Transverse colon (tissue), 4 donors: ENCODE measurements around the gene MGAT5. TPM values are rescaled to one million over a fixed set of nuclear protein-coding genes. Genes with fewer than 3 reads are reported as not detected.

ENCODE experiments used
- DNase-seq: peaks from one replicate; pipeline ENCODE4 v3.0.0-alpha.2; 2019
- H3K27ac ChIP-seq, 4 donors: fragments of 200-600 bp; sonication (generic); 2 replicates each; pipeline ENCODE4 v1.5.1; 2016 to 2018; ENCODE audit warnings: inconsistent platforms in 4 of 4
- H3K27me3 ChIP-seq: fragments of 200-600 bp; sonication (generic); 2 replicates; pipeline ENCODE4 v1.5.1; 2017; ENCODE audit warnings: inconsistent platforms
- H3K36me3 ChIP-seq, 4 donors: fragments of 200-600 bp; sonication (generic); 2 replicates each; pipeline ENCODE4 v1.5.1; 2017 to 2019; ENCODE audit warnings: inconsistent platforms in 4 of 4
- H3K4me1 ChIP-seq, 4 donors: fragments of 200-600 bp; sonication (generic); 2 replicates each; pipeline ENCODE4 v1.5.1; 2017 to 2020; ENCODE audit warnings: inconsistent platforms in 4 of 4
- H3K4me3 ChIP-seq, 4 donors: fragments of 200-600 bp; sonication (generic); 1 replicate in 1 of 4; 2 replicates in 3 of 4; pipeline versions ENCODE4 v1.5.1 to v1.6.1; 2017 to 2019; ENCODE audit warnings: inconsistent platforms in 4 of 4
- H3K9me3 ChIP-seq, 2 donors: fragments of 200-600 bp; sonication (generic); 2 replicates each; pipeline ENCODE4 v1.5.1; 2017 to 2019; ENCODE audit warnings: inconsistent platforms in 2 of 2
- CTCF ChIP-seq, 5 experiments: fragments of 200-600 bp in 3 of 5; fragments of 450-650 bp in 2 of 5; sonication (generic) in 3 of 5; IDR thresholded peaks; 1 replicate in 2 of 5; 2 replicates in 3 of 5; pipeline ENCODE4 v1.5.1; 2016 to 2017; ENCODE audit warnings: antibody characterized with exemption in 5 of 5, inconsistent platforms in 3 of 5, mild to moderate bottlenecking in 2 of 5, moderate library complexity in 1 of 5
- EP300 ChIP-seq: sonication (generic); formaldehyde crosslinking; IDR thresholded peaks from one replicate; pipeline ENCODE4 v1.6.1; 2017; ENCODE audit warnings: antibody characterized with exemption, low read depth
- POLR2A ChIP-seq: fragments of 450-650 bp; IDR thresholded peaks from one replicate; pipeline ENCODE4 v1.6.1; 2016; ENCODE audit warnings: antibody characterized with exemption, mild to moderate bottlenecking, moderate library complexity
- POLR2AphosphoS5 ChIP-seq, 3 donors: sonication (generic); formaldehyde crosslinking; IDR thresholded peaks; one replicate each; pipeline ENCODE4 v1.6.1; 2016; ENCODE audit warnings: antibody characterized with exemption in 3 of 3
- WGBS, 2 donors: methylation state at CpG; one replicate each; pipeline ENCODE4 v1.1.5; 2018; ENCODE audit warnings: low coverage in 1 of 2; 5-methylcytosine and 5-hydroxymethylcytosine counted together
- in situ Hi-C, 4 donors: fragments of 200-750 bp; cut with MboI; loops; one replicate each; pipeline versions ENCODE4 v1.15.0 to v1.15.1; 2017; ENCODE audit warnings: low sequenced_read_pairs in 3 of 4, low pct_ligation_motif_present in 1 of 4, low pct_unique_long_range_greater_than_20kb in 1 of 4
- intact Hi-C: fragments of 100-400 bp; cut with DNase I; formaldehyde crosslinking; loops from one replicate; pipeline ENCODE4 v1.15.1; 2023; ENCODE audit warnings: low total_unique reads
- total RNA-seq, 4 donors: library from RNA; depleted of rRNA; stranded (reverse); fragments of >200 nt; gene quantifications; one replicate each; pipeline ENCODE4 v1.1.0, GENCODE V29; 2016

The MGAT5 gene
- total RNA-seq, 4 donors from 2014 or later: 23.6 to 67.6 (median 55.2) TPM

- no peaks in the 10 kb centered on the region for H3K4me1 ChIP-seq
- intact Hi-C loops (no loop called here), in situ Hi-C loops (loop anchor here in 1 of 4 donors (25.0 kb wide), 1 partner anchor 546 kb away; no protein-coding TSS in a partner anchor)
- H3K27me3 ChIP-seq: no peaks in the 10 kb centered on the region
- no peak overlapping the region for H3K27ac ChIP-seq
- WGBS, 2 donors: 89 to 100% methylated on average over 3 to 7 of the region's 7 CpGs
- TF ChIP-seq POLR2AphosphoS5 (IDR thresholded peaks at IDR 0.05) (no peak), POLR2A (no peak), EP300 (no peak), CTCF (IDR thresholded peaks at IDR 0.05) (no peak)
- no peak overlapping the region for H3K4me3 ChIP-seq
- DNase-seq: no peak
- peaks cover 0 to 11% (median 4%) of the 10 kb centered on the region in 4 donors for H3K36me3 ChIP-seq
- H3K9me3 ChIP-seq: no peaks in the 10 kb centered on the region
Measured at GRCh38 chr2:134433469-134433868, 179.6 kb downstream of the MGAT5 start.

GRCh38 chr2:134433979-134434378 lies 180.1 kb downstream of the MGAT5 start:
- Histone ChIP-seq H3K9me3 (no peaks in the 10 kb centered on the region), H3K27ac (no peak overlapping the region), H3K4me1 (no peaks in the 10 kb centered on the region), H3K36me3 (peaks cover 0 to 11% (median 3%) of the 10 kb centered on the region in 4 donors), H3K27me3 (no peaks in the 10 kb centered on the region), H3K4me3 (no peak overlapping the region)
- 94 to 95% methylated on average over 2 to 6 of the region's 6 CpGs for WGBS, 2 donors
- intact Hi-C loops (no loop called here), in situ Hi-C loops (loop anchor here in 1 of 4 donors (25.0 kb wide), 1 partner anchor 547 kb away; no protein-coding TSS in a partner anchor)
- no peak for TF ChIP-seq EP300
- no peak for TF ChIP-seq POLR2A
- no peak for TF ChIP-seq POLR2AphosphoS5 (IDR thresholded peaks at IDR 0.05)
- TF ChIP-seq CTCF (IDR thresholded peaks at IDR 0.05): no peak
- DNase-seq: no peak

GRCh38 chr2:134435505-134435904 lies 181.6 kb downstream of the MGAT5 start:
- WGBS, 2 donors: 93 to 98% methylated on average over 3 to 4 of the region's 4 CpGs
- in situ Hi-C loops: loop anchor here in 1 of 4 donors (25.0 kb wide), 1 partner anchor 548 kb away; no protein-coding TSS in a partner anchor
- no peaks in the 10 kb centered on the region for H3K4me1 ChIP-seq
- no peak overlapping the region for H3K27ac ChIP-seq
- no peak overlapping the region for H3K4me3 ChIP-seq
- intact Hi-C loops: no loop called here
- H3K9me3 ChIP-seq: no peaks in the 10 kb centered on the region
- peaks cover 0 to 11% (median 0%) of the 10 kb centered on the region in 4 donors for H3K36me3 ChIP-seq
- H3K27me3 ChIP-seq: no peaks in the 10 kb centered on the region
- no peak for DNase-seq
- TF ChIP-seq EP300 (no peak), POLR2AphosphoS5 (IDR thresholded peaks at IDR 0.05) (no peak), CTCF (IDR thresholded peaks at IDR 0.05) (no peak), POLR2A (no peak)

- Histone ChIP-seq H3K4me1 (no peaks in the 10 kb centered on the region), H3K4me3 (no peak overlapping the region), H3K9me3 (no peaks in the 10 kb centered on the region), H3K36me3 (peaks cover 0 to 11% (median 0%) of the 10 kb centered on the region in 4 donors), H3K27ac (no peak overlapping the region), H3K27me3 (no peaks in the 10 kb centered on the region)
- in situ Hi-C loops (loop anchor here in 1 of 4 donors (25.0 kb wide), 1 partner anchor 549 kb away; no protein-coding TSS in a partner anchor), intact Hi-C loops (no loop called here)
- TF ChIP-seq POLR2A: no peak
- TF ChIP-seq EP300: no peak
- TF ChIP-seq POLR2AphosphoS5 (IDR thresholded peaks at IDR 0.05): no peak
- TF ChIP-seq CTCF (IDR thresholded peaks at IDR 0.05): no peak
- no peak for DNase-seq
Measured at GRCh38 chr2:134435936-134436335, 182.1 kb downstream of the MGAT5 start.
